ENCODE measurements around the gene RELN.

DNA sequence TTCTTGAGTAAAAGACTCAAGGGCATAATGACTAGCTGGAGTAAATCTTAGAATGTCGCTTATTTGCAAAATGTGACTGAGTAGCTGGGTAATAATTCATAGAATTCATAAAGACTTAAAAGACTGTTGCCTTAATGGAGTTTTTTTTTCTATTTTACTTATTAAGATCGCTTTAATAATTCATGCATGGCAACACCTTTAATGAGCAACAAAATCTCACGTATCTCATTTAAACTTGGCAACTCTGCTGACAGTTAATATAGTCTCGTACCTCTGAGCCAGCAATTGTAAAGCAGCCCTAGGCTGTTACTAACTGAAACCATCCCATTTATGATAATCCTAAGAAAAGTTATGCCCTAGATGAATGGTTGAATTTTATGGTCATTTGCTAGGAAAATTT lies 455.7 kb downstream of the RELN start:
- TF ChIP-seq, protein P1, sequence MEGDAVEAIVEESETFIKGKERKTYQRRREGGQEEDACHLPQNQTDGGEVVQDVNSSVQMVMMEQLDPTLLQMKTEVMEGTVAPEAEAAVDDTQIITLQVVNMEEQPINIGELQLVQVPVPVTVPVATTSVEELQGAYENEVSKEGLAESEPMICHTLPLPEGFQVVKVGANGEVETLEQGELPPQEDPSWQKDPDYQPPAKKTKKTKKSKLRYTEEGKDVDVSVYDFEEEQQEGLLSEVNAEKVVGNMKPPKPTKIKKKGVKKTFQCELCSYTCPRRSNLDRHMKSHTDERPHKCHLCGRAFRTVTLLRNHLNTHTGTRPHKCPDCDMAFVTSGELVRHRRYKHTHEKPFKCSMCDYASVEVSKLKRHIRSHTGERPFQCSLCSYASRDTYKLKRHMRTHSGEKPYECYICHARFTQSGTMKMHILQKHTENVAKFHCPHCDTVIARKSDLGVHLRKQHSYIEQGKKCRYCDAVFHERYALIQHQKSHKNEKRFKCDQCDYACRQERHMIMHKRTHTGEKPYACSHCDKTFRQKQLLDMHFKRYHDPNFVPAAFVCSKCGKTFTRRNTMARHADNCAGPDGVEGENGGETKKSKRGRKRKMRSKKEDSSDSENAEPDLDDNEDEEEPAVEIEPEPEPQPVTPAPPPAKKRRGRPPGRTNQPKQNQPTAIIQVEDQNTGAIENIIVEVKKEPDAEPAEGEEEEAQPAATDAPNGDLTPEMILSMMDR (conservative IDR thresholded peaks at IDR 0.05), result no peak
- no peak for TF ChIP-seq EZH2 (IDR thresholded peaks at IDR 0.05; ENCODE audit: low read depth)
